Large intestine (tissue), 3 donors: ENCODE data around the gene HAX1. TPM values are rescaled to one million over a fixed set of nuclear protein-coding genes. Genes with fewer than 3 reads are reported as not detected.
"Not testable (repeated sequence)": the region's sequence is repeated elsewhere in the genome, so short reads cannot be mapped to it uniquely, and the experiment has no call there.

Source experiments
- DNase-seq, 2 donors: peaks; one replicate each; pipeline versions ENCODE4 v3.0.0 to v3.0.0-alpha.2; 2013
- H3K27ac ChIP-seq: one replicate; pipeline ENCODE4 v1.5.1; 2013; ENCODE audit warnings: low read length
- H3K27me3 ChIP-seq: 2 replicates; pipeline ENCODE4 v1.6.1; 2013; ENCODE audit warnings: low read length; ENCODE audit not compliant: control insufficient read depth, insufficient read depth
- H3K36me3 ChIP-seq: 2 replicates; pipeline ENCODE4 v1.6.1; 2013; ENCODE audit warnings: low read length; ENCODE audit not compliant: control insufficient read depth, insufficient read depth
- H3K4me1 ChIP-seq: one replicate; pipeline ENCODE4 v1.6.1; 2013; ENCODE audit warnings: low read length; ENCODE audit not compliant: control insufficient read depth, insufficient read depth
- H3K4me3 ChIP-seq: one replicate; pipeline ENCODE4 v1.5.1; 2013; ENCODE audit warnings: low read length
- H3K9me3 ChIP-seq: one replicate; pipeline ENCODE4 v1.6.1; 2013; ENCODE audit warnings: mild to moderate bottlenecking, low read depth, low read length, moderate library complexity; ENCODE audit not compliant: control insufficient read depth
- WGBS: methylation state at CpG from one replicate; pipeline ENCODE4 v1.1.5; 2013; ENCODE audit warnings: low lambda C conversion rate; ENCODE audit not compliant: insufficient coverage; 5-methylcytosine and 5-hydroxymethylcytosine counted together
- polyA plus RNA-seq: library from polyadenylated mRNA; unstranded; fragments of 120-200 nt; gene quantifications from one replicate; pipeline ENCODE4 v1.2.1, GENCODE V29; 2013

HAX1 gene
- polyA plus RNA-seq, 1 donor = 63.2 TPM

GRCh38 chr1:154270833-154271232, 1.6 kb upstream of the HAX1 start:
- H3K27me3 ChIP-seq = no peaks in the 10 kb centered on the region
- H3K4me1 ChIP-seq = peaks cover 8% of the 10 kb centered on the region
- DNase-seq = no peak
- WGBS = 88% methylated on average over 1 of the region's 5 CpGs
- no peak overlapping the region for H3K4me3 ChIP-seq
- H3K36me3 ChIP-seq = peaks cover 54% of the 10 kb centered on the region
- no peak overlapping the region for H3K27ac ChIP-seq
- H3K9me3 ChIP-seq = no peaks in the 10 kb centered on the region

GRCh38 chr1:154272999-154273563, 652 bp downstream of the HAX1 start:
- 0% methylated on average over 1 of the region's 13 CpGs for WGBS
- no peaks in the 10 kb centered on the region for H3K9me3 ChIP-seq

GRCh38 chr1:154276797-154277196, 4.4 kb downstream of the HAX1 start:
- no peak for DNase-seq
- peaks cover 8% of the 10 kb centered on the region for H3K4me1 ChIP-seq
- WGBS = 100% methylated on average over 2 of the region's 7 CpGs

More at GRCh38 chr1:154272999-154273563, 652 bp downstream of the HAX1 start:
- Histone ChIP-seq H3K27ac (peak overlapping the region; percentile 87), H3K4me1 (peaks cover 8% of the 10 kb centered on the region), H3K4me3 (peak overlapping the region; percentile 74), H3K36me3 (peaks cover 35% of the 10 kb centered on the region), H3K27me3 (no peaks in the 10 kb centered on the region)
- DNase-seq = no peak

GRCh38 chr1:154287591-154287990, 15.2 kb downstream of the HAX1 start:
- not testable (repeated sequence) for H3K4me3 ChIP-seq, DNase-seq, H3K27me3 ChIP-seq, H3K36me3 ChIP-seq, H3K9me3 ChIP-seq, H3K27ac ChIP-seq, H3K4me1 ChIP-seq
- WGBS = no CpG with 5 or more reads among the region's 30 CpGs

More at GRCh38 chr1:154276797-154277196, 4.4 kb downstream of the HAX1 start:
- Histone ChIP-seq H3K27me3 (no peaks in the 10 kb centered on the region), H3K27ac (no peak overlapping the region), H3K9me3 (no peaks in the 10 kb centered on the region), H3K36me3 (peaks cover 11% of the 10 kb centered on the region), H3K4me3 (no peak overlapping the region)

- Histone ChIP-seq H3K9me3 (peaks cover 7% of the 10 kb centered on the region), H3K27ac (no peak overlapping the region), H3K4me3 (no peak overlapping the region), H3K36me3 (no peaks in the 10 kb centered on the region), H3K4me1 (no peaks in the 10 kb centered on the region), H3K27me3 (no peaks in the 10 kb centered on the region)
- WGBS = no CpG with 5 or more reads among the region's 3 CpGs
- DNase-seq = no peak
Measured at GRCh38 chr1:154288661-154289060, 16.2 kb downstream of the HAX1 start.

GRCh38 chr1:154290921-154291320, 18.5 kb downstream of the HAX1 start:
- no CpG with 5 or more reads among the region's 1 CpG for WGBS
- Histone ChIP-seq H3K9me3 (peaks cover 26% of the 10 kb centered on the region), H3K36me3 (no peaks in the 10 kb centered on the region), H3K27ac (no peak overlapping the region), H3K4me3 (no peak overlapping the region), H3K4me1 (no peaks in the 10 kb centered on the region), H3K27me3 (no peaks in the 10 kb centered on the region)
- DNase-seq = no peak

- 80% methylated on average over 1 of the region's 8 CpGs for WGBS
- H3K27me3 ChIP-seq = no peaks in the 10 kb centered on the region
- no peaks in the 10 kb centered on the region for H3K36me3 ChIP-seq
- no peaks in the 10 kb centered on the region for H3K4me1 ChIP-seq
- no peak for DNase-seq
- H3K27ac ChIP-seq = no peak overlapping the region
- peaks cover 34% of the 10 kb centered on the region for H3K9me3 ChIP-seq
- no peak overlapping the region for H3K4me3 ChIP-seq
Measured at GRCh38 chr1:154295408-154296235, 23.2 kb downstream of the HAX1 start.

- no peak for DNase-seq
- H3K27me3 ChIP-seq = no peaks in the 10 kb centered on the region
- no peak overlapping the region for H3K4me3 ChIP-seq
- no peaks in the 10 kb centered on the region for H3K4me1 ChIP-seq
- no CpG with 5 or more reads among the region's 1 CpG for WGBS
- H3K9me3 ChIP-seq = peaks cover 8% of the 10 kb centered on the region
- no peaks in the 10 kb centered on the region for H3K36me3 ChIP-seq
- H3K27ac ChIP-seq = no peak overlapping the region
Measured at GRCh38 chr1:154301582-154301981, 29.2 kb downstream of the HAX1 start.

GRCh38 chr1:154304664-154305337, 32.4 kb downstream of the HAX1 start:
- no peak overlapping the region for H3K4me3 ChIP-seq
- no peaks in the 10 kb centered on the region for H3K9me3 ChIP-seq
- H3K27ac ChIP-seq = no peak overlapping the region
- DNase-seq = no peak
- no peaks in the 10 kb centered on the region for H3K36me3 ChIP-seq
- no CpG with 5 or more reads among the region's 9 CpGs for WGBS
- no peaks in the 10 kb centered on the region for H3K27me3 ChIP-seq
- no peaks in the 10 kb centered on the region for H3K4me1 ChIP-seq

GRCh38 chr1:154306151-154306550, 33.7 kb downstream of the HAX1 start:
- no peaks in the 10 kb centered on the region for H3K4me1 ChIP-seq
- no peak overlapping the region for H3K27ac ChIP-seq
- WGBS = 100% methylated on average over 1 of the region's 3 CpGs
- no peaks in the 10 kb centered on the region for H3K36me3 ChIP-seq
- no peaks in the 10 kb centered on the region for H3K27me3 ChIP-seq
- no peak for DNase-seq
- no peaks in the 10 kb centered on the region for H3K9me3 ChIP-seq
- no peak overlapping the region for H3K4me3 ChIP-seq
